ENCODE measurements around the gene GAK. TPM values are rescaled to one million over a fixed set of nuclear protein-coding genes. Genes with fewer than 3 reads are reported as not detected.

Gene GAK
- total RNA-seq, 1 experiment from 2014 or later, result 119 TPM

DNA sequence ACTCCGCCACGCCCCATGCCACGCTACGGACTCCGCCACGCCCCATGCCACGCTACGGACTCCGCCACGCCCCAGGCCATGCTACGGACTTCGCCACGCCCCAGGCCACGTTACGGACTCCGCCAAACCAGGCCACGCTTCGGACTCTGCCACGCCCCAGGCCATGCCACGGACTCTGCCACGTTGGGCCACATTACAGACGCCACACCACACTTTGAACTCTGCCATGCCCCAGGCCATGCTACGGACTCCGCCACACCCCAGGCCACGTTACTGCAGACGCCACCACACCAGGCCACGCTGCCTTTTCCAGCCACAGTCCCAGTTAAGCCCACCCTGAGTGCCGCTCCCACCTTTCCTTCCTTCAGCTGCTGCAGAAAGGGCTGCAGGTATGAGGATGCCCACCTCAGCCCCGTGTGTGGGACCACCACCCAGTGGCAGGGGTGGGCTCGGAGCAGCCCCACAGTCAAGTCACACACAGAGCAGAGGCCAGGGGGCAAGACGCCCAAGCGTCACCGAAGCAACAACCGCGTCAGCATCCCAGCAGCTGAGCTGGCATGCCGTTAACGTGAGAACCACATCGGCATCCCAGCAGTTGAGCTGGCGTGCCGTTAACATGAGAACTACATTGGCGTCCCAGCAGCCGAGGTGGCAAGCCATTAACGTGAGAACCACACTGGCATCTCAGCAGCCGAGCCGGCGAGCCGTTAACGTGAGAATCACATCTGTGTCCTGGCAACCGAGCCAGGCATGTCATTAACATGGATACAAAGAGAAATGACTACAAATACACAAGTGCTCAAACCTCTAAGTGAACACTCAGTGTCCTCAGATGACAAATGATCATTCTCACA, 26.4 kb downstream of the GAK start:
- DNase-seq (ENCODE audit: low read depth, low spot score), result no peak
- in situ Hi-C loops (cut with HindIII; ENCODE audit: low pct_unique_long_range_greater_than_20kb, low sequenced_read_pairs), result no loop called here

DNA sequence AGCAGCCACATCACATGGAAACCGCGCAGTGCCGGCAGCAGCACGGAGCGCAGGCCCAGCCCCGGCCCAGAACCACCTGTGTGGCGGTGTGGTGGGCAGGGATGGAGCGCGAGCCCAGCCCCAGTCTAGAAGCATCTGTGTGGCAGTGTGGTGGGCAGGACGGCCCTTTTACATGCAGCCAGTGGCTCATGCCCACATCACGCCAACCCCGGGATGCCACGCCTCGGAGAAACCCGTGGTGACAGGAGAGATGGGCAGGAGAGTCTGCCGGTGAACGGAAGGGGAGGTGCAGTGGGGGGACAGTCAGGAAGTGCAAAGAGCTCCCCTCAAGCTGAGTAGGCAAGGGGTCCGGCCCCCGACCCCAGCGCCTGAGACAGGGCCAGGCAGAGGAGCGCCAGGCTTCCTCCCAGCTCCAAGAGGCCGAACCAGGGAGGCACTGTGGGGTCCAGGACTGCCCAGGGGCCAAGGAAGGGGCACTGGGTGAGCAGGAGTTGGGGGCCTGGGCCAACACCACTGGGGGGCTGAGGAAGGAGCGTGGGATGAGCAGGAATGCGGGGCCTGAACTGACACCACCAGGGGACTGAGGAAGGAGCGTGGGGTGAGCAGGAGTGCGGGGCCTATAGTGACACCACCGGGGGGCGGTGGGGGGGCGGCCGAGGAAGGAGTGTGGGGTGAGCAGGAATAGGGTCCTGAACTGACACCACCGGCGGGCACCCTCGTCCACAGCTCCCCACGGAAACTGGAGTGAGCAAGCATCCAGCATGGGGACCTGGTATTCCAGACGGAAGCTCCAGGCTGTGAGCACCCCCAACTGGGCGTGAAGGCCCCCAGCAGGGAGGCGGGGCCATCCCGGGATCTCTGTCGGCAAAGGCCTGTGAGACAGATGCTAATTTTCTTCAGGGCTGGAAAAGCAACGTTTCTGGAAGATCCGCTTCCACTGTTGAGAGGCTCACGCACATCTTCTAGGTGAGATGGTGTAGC, 28.8 kb downstream of the GAK start:
- DNase-seq (ENCODE audit: low read depth, low spot score), result no peak
- in situ Hi-C loops (cut with HindIII; ENCODE audit: low pct_unique_long_range_greater_than_20kb, low sequenced_read_pairs), result no loop called here

DNA sequence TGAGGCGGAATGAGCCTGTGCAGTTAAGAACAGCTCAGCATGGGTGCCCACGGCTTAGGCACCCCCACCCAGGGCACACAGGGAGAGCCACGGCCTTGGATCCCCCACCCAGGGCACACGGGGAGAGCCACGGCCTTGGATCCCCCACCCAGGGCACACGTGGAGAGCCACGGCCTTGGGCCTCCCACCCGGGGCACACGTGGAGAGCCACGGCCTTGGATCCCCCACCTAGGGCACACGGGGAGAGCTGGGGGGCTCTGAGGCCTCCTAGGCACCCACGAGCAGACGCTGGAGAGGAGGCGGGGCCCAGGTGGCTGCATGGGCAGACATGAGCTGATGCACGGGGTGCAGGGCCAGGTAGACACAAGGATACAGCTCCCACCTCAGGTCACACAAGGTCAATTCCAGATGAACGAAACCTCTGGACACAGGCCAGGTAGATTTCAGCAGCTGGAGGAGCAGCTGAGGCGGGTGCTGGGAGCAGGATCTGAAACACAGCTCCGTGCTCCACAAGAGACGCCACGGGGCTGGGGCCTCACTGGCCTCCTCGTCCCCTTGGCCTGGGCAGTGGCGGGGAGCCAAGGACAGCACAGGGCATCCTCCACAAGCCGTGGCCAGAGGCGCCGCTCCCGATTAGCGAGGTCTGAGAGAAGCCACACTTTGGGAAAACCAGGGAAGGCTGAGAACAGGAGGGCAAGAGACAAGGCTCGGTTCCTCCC, 30.8 kb downstream of the GAK start:
- in situ Hi-C loops (cut with HindIII; ENCODE audit: low pct_unique_long_range_greater_than_20kb, low sequenced_read_pairs), result no loop called here

DNA sequence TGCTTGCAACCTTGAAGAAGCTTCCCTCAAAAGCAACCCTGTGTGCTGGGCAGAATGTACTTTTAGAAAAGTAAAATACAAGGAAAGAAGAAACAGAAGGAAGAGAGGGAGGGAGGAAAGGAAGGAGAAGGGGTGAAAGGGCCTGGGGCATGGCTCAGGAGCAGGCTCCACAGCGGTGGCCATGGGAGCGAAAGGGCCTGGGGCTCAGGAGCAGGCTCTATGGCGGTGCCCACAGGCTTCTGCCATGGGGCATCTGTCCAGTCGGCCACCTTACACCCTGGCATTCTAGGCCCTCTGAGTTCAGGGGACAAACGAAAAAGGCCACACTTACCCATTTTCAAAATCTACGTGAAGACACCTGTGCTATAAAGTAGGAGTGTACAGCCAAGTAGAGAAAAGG, 31.4 kb downstream of the GAK start:
- in situ Hi-C loops (cut with HindIII; ENCODE audit: low pct_unique_long_range_greater_than_20kb, low sequenced_read_pairs), result no loop called here

More for the DNA sequence above, 30.8 kb downstream of the GAK start:
- DNase-seq (ENCODE audit: low read depth, low spot score), result no peak

DNA sequence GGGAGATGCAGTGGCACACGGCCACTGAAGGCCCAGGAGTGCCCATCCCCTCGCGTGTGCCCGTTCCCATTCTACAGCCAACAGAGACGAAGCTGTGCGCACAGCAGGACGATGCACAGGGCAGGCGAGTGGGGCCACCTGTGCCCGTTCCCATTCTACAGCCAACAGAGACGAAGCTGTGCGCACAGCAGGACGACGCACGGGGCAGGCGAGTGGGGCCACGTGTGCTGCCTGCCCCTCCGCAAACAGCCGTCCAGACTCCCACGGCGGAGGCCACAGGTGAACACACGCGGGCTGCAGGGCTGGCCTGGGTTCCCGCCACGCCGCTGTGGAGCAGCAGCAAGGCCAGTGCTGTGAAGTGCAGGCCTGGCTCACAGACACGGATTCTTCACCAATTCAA, 32.0 kb downstream of the GAK start:
- in situ Hi-C loops (cut with HindIII; ENCODE audit: low pct_unique_long_range_greater_than_20kb, low sequenced_read_pairs), result no loop called here
- DNase-seq (ENCODE audit: low read depth, low spot score), result no peak

More for the DNA sequence above, 31.4 kb downstream of the GAK start:
- DNase-seq (ENCODE audit: low read depth, low spot score), result no peak

DNA sequence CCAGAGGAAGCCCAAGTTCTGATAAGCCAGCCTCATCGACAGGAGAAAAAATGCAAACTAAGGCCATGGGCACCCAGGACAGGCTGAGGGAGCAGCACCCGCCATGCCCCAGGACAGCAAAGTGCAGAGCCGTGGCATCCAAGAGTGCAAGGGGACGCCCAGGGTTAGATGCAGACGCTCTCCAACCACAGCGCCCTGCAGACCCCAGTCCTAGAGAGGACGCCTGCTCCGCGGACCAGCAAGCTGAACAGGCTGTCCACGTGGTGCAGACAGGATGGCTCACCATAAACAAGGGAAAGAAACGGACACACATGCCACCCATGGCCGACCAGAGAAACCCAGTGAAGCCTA, 32.6 kb downstream of the GAK start:
- no peak for DNase-seq (ENCODE audit: low read depth, low spot score)
- in situ Hi-C loops (cut with HindIII; ENCODE audit: low pct_unique_long_range_greater_than_20kb, low sequenced_read_pairs), result no loop called here

DNA sequence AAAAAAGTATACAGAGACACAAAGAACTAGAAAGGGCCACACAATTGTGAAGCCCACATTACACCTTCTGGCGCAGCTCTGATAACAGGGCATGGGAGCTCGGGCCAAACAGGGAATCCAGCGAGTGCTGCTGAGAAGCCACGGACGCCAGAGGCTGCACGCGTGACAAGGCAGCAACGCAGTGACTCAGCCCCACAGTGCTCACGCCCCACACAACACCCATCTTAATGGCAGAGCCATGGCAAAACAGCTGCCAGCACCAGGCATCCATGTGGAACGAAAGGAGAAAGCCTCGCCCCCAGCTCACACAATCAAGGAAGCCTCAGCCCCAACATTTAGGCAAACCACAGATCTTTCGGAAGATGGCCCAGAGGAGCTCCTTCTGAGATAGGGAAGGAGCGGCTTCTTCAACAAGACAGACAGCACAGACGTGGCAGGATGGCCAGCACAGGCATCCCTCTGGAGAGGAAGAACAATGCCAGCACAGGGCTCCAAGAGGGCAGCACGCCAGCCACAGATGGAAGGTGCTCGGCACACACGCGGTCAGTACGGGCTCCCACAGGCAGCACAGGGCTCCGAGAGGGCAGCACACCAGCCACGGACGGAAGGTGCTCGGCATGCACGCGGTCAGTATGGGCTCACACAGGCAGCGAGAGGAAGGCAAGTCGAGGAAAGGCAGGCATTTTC, 33.1 kb downstream of the GAK start:
- in situ Hi-C loops (cut with HindIII; ENCODE audit: low pct_unique_long_range_greater_than_20kb, low sequenced_read_pairs), result no loop called here
- DNase-seq (ENCODE audit: low read depth, low spot score), result no peak

DNA sequence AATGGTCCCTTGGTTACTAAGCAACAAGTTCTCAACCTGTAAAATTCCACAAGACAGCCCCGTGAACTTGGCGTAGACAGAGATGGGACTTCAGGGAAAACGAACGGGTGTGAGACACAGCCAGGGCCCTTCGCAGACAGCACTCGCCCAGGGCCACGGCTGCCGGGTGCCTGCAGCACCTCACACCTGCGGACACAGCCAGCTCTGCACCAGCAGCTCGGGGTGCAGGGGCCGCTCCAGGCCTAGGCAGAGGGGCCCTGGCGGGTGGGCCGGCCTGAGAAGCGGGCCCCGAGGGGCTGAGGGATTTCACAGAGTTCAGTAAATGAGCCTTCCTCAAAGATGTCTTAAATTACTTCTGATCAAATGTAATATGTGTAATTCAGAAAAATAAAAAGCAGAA, 34.0 kb downstream of the GAK start:
- no peak for DNase-seq (ENCODE audit: low read depth, low spot score)
- in situ Hi-C loops (cut with HindIII; ENCODE audit: low pct_unique_long_range_greater_than_20kb, low sequenced_read_pairs), result no loop called here

DNA sequence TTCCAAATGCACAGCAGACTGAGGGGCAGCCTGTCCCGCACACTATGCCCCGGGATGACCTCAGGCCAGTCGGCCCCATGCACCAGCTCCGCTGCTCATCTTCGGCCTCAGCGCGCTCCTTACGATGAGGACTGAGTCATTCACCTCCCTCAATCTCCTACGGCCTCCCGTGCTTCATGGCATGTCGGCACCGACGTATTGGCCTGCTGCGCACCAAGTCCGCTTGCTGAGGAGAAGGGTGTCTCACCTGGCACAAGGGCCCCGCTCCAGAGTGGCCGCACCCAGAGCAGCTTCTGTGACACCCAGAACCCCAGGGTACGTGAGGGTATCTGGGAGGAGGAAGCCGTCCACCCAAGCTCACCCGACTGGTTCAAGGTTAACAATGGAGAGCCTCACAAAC, 35.5 kb downstream of the GAK start:
- no peak for DNase-seq (ENCODE audit: low read depth, low spot score)
- in situ Hi-C loops (cut with HindIII; ENCODE audit: low pct_unique_long_range_greater_than_20kb, low sequenced_read_pairs), result no loop called here

DNA sequence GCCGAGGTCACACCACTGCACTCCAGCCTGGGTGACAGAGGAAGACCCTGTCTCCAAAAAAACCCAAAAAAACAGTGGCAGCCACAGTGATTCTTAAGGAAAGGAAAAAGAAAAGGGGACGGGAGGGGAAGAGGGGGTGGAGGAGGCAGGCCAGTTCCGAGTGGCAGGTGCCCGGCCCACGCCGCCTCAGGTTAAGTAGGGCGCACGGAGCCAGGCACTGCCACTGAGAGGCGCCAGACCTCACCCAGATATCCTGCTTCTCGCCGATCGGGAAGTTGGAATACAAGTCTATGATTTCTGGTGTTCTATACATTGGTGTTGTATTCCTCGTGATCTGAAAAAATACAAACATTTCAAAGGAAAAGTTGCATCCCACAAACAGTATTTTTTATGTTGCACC, 35.9 kb downstream of the GAK start:
- no peak for DNase-seq (ENCODE audit: low read depth, low spot score)
- in situ Hi-C loops (cut with HindIII; ENCODE audit: low pct_unique_long_range_greater_than_20kb, low sequenced_read_pairs), result no loop called here

DNA sequence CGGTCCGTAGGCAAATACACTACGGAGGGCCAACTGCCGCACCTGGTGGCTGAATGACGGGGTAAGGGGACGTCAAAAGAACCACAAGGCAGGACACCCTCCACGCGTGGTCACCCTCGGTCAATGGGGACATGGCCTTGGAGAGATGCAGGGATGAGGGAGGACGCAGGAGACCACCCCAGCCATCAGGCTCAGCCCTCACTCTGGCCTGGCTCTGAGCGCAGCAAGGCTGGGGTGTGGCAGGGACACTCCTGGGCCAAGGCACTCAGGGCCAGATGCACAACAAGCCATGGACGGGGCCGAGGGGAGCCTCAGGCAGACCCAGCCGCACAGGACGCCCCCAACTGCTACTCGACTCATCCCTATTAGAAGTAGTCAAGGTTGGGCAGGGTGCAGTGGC, 36.5 kb downstream of the GAK start:
- no peak for DNase-seq (ENCODE audit: low read depth, low spot score)
- in situ Hi-C loops (cut with HindIII; ENCODE audit: low pct_unique_long_range_greater_than_20kb, low sequenced_read_pairs), result no loop called here

DNA sequence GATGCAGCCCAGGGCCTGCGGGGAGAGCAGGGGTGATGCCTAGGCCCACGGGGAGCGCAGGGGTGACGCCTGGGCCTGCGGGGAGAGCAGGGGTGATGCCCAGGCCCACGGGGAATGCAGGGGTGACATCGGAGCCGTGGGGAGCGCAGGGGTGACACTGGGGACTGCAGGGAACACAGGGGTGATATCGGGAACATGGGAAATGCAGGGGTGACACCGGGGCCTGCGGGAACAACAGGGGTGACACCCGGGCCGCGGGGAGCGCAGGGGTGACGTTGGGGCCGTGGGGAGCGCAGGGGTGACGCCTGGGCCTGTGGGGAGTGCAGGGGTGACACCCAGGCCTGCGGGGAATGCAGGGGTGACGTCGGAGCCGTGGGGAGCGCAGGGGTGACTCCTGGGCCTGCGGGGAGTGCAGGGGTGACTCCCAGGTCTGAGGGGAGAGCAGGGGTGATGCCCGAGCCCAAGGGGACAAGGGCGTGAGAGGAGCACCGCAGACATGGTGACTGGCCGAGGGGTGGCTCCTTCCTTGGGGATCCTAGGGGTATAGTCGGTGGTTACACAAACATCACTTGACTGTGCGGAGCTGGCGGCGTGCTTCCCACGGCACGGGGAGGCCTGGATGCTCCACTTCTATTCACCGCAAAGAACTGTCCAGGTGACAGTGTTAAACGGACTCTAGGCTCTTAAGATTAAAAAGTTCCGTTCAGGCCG, 38.0 kb downstream of the GAK start:
- in situ Hi-C loops (cut with HindIII; ENCODE audit: low pct_unique_long_range_greater_than_20kb, low sequenced_read_pairs), result no loop called here
- DNase-seq (ENCODE audit: low read depth, low spot score), result no peak

DNA sequence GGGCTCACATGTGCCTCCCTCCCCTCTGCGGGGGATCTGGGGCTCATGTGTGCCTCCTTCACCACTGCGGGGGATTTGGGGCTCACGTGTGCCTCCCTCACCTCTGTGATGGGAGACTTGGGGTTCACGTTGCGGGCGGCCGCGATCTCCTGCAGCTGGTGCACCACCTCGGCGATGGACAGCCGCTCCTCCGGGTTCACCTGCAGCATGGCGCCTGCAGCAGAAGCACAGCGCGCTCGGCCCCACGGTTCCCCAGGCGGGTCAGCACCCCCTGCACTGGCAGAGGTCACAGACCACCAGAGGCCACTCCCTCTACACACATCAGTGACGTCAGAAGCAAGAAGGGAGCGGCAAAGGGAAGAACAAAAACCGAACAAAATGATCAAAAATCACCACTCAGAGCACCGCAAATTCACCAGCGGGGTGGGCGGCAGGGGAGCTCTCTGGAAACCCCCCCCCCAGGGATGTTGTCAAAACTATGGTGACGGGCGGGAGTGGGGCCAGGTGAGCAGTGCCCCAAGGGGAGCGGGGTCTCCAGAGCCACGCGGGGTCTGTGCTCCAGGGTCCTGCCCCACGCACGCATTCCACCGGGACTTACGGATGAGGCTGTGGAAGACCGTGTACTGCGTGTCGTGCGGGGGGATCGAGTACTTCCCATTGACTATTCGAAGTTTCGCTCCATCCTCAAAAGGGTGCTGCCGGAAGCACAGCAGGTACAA, 38.7 kb downstream of the GAK start:
- in situ Hi-C loops (cut with HindIII; ENCODE audit: low pct_unique_long_range_greater_than_20kb, low sequenced_read_pairs), result no loop called here
- DNase-seq (ENCODE audit: low read depth, low spot score), result no peak

DNA sequence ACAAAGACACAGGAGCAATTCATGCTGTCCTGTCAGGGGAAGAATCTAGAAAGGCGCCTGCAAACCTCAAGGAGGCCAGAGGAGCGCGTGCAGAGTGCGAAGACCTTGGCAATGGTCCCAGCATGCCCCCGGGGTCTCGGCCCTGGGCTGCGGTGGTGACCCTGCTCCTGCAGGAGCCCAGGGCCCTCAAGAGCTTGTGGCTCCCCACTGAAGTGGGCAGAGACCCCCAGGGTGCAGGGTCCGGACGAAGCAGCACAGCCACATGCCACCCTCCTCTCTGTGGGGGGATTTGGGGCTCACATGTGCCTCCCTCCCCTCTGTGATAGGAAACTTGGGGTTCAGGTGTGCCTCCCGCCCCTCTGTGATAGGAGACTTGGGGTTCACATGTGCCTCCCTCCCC, 39.3 kb downstream of the GAK start:
- in situ Hi-C loops (cut with HindIII; ENCODE audit: low pct_unique_long_range_greater_than_20kb, low sequenced_read_pairs), result no loop called here

DNA sequence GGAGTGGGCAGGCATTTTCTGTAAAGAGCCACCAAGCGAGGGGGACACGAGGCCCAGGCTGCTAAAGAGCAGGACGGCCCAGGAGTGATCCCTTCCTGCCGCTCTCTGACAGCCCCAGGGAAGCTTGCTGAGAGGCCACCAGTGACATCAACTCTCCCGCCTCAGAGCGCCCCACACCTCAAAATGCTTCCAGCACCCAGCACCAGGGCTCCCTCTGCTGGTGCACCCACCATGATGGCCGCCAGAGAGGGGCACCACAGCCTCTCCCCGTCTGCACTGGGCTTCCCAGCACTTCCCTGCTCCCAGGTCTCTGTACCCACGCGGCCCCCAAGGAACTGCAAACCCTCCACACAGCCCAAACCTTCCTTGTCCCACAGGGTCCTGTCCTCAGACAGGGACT, 40.4 kb downstream of the GAK start:
- in situ Hi-C loops (cut with HindIII; ENCODE audit: low pct_unique_long_range_greater_than_20kb, low sequenced_read_pairs), result no loop called here
- DNase-seq (ENCODE audit: low read depth, low spot score), result no peak

More for the DNA sequence above, 39.3 kb downstream of the GAK start:
- no peak for DNase-seq (ENCODE audit: low read depth, low spot score)

DNA sequence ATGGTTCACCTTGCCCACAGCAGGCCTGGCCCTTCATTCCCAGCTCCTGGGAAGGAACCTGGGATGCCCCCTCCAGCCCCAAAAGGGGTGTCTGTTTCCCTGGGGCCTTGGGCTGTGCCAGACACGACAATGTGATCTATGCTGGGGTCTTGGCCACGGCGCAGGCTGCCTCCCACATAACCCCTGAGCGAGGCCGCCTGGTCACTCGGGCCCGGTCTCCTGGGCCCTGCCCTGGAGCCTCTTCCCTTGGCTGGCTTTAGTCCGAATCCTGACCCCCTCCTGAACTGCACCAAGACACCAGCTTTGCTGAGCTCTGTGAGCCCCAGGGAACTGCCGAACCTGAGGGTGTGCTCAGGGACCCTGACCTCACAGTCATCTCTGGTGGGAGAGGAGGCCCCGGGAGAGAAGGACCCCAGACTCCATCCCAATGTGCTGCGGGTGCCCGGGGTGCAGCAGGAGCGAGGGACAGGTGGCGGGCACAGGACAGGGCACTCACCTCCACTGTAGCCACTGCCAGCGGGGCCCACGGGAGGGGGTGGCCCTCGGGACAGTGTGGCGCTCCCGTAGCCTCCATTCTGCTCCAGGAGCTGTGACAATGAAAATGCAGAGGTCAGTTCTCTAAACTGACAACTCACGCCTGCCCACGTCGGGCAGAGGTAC, 42.0 kb downstream of the GAK start:
- no peak for DNase-seq (ENCODE audit: low read depth, low spot score)
- in situ Hi-C loops (cut with HindIII; ENCODE audit: low pct_unique_long_range_greater_than_20kb, low sequenced_read_pairs), result no loop called here
